H9 (cell line): ENCODE measurements around the gene NLRP9. TPM values are rescaled to one million over a fixed set of nuclear protein-coding genes. Genes with fewer than 3 reads are reported as not detected.

ENCODE experiments used
- DNase-seq: peaks from one replicate; pipeline ENCODE4 v3.0.0-alpha.2; 2017
- H2AFZ ChIP-seq: one replicate; pipeline ENCODE4 v1.6.1; 2013; ENCODE audit warnings: mild to moderate bottlenecking, low read length, control low read depth, moderate library complexity
- H2AK5ac ChIP-seq: 2 replicates; pipeline ENCODE4 v1.6.1; 2013; ENCODE audit warnings: low read length, control low read depth, mixed read lengths; ENCODE audit not compliant: insufficient read length
- H2BK120ac ChIP-seq: one replicate; pipeline ENCODE4 v1.6.1; 2013; ENCODE audit warnings: low read depth, mild to moderate bottlenecking, low read length, control low read depth, inconsistent platforms; ENCODE audit not compliant: poor library complexity, severe bottlenecking
- H2BK12ac ChIP-seq: 2 replicates; pipeline ENCODE4 v1.6.1; 2013; ENCODE audit warnings: low read length, control low read depth, mixed read lengths, low read depth; ENCODE audit not compliant: insufficient read length
- H2BK15ac ChIP-seq: 2 replicates; pipeline ENCODE4 v1.6.1; 2013; ENCODE audit warnings: low read depth, low read length, control low read depth
- H2BK20ac ChIP-seq: one replicate; pipeline ENCODE4 v1.6.1; 2013; ENCODE audit warnings: low read depth, mild to moderate bottlenecking, low read length, control low read depth, inconsistent platforms; ENCODE audit not compliant: poor library complexity, severe bottlenecking
- H2BK5ac ChIP-seq: 2 replicates; pipeline ENCODE4 v1.6.1; 2013; ENCODE audit warnings: low read length, control low read depth, mixed read lengths; ENCODE audit not compliant: insufficient read length
- H3K14ac ChIP-seq: 2 replicates; pipeline ENCODE4 v1.6.1; 2013; ENCODE audit warnings: low read length, control low read depth; ENCODE audit not compliant: insufficient read depth
- H3K18ac ChIP-seq: 2 replicates; pipeline ENCODE4 v1.6.1; 2013; ENCODE audit warnings: low read depth, mild to moderate bottlenecking, mixed read lengths, low read length, control low read depth; ENCODE audit not compliant: insufficient read length
- H3K23ac ChIP-seq: 2 replicates; pipeline ENCODE4 v1.6.1; 2013; ENCODE audit warnings: low read length, control low read depth, mixed read lengths, low read depth; ENCODE audit not compliant: insufficient read length
- H3K23me2 ChIP-seq: 2 replicates; pipeline ENCODE4 v1.6.1; 2013; ENCODE audit warnings: low read depth, mild to moderate bottlenecking, mixed read lengths, low read length, control low read depth; ENCODE audit not compliant: insufficient read length, poor library complexity, severe bottlenecking
- H3K27ac ChIP-seq: 2 replicates; pipeline ENCODE4 v1.5.1; 2013; ENCODE audit warnings: low read length, control low read depth, mixed read lengths, low read depth; ENCODE audit not compliant: insufficient read length
- H3K27me3 ChIP-seq: 2 replicates; pipeline ENCODE4 v1.6.1; 2013; ENCODE audit warnings: low read length, control low read depth, inconsistent platforms; ENCODE audit not compliant: insufficient read depth
- H3K4ac ChIP-seq: 2 replicates; pipeline ENCODE4 v1.6.1; 2013; ENCODE audit warnings: low read depth, mild to moderate bottlenecking, control low read depth, inconsistent platforms, low read length, moderate library complexity
- H3K4me1 ChIP-seq: 2 replicates; pipeline ENCODE4 v1.6.1; 2013; ENCODE audit warnings: low read length, control low read depth, inconsistent platforms; ENCODE audit not compliant: insufficient read depth
- H3K4me2 ChIP-seq: 2 replicates; pipeline ENCODE4 v1.6.1; 2013; ENCODE audit warnings: low read length, control low read depth, mixed read lengths; ENCODE audit not compliant: insufficient read length, insufficient read depth
- H3K56ac ChIP-seq: 2 replicates; pipeline ENCODE4 v1.6.1; 2013; ENCODE audit warnings: low read depth, mild to moderate bottlenecking, mixed read lengths, low read length, control low read depth; ENCODE audit not compliant: insufficient read length
- H3K79me1 ChIP-seq: 2 replicates; pipeline ENCODE4 v1.6.1; 2013; ENCODE audit warnings: low read depth, mild to moderate bottlenecking, moderate library complexity, low read length, control low read depth, inconsistent platforms; ENCODE audit not compliant: insufficient read depth, poor library complexity, severe bottlenecking
- H3K79me2 ChIP-seq: 2 replicates; pipeline ENCODE4 v1.6.1; 2013; ENCODE audit warnings: low read length, control low read depth, inconsistent platforms; ENCODE audit not compliant: insufficient read depth
- H3K9ac ChIP-seq: 2 replicates; pipeline ENCODE4 v1.6.1; 2013; ENCODE audit warnings: low read length, control low read depth, mixed read lengths; ENCODE audit not compliant: insufficient read length; ENCODE audit errors: extremely low read depth
- H3K9me3 ChIP-seq: one replicate; pipeline ENCODE4 v1.6.1; 2013; ENCODE audit warnings: low read depth, low read length, inconsistent platforms; ENCODE audit not compliant: control insufficient read depth
- H3T11ph ChIP-seq: one replicate; pipeline ENCODE4 v1.6.1; 2013; ENCODE audit warnings: mild to moderate bottlenecking, low read length, control low read depth, inconsistent platforms
- H4K20me1 ChIP-seq: one replicate; pipeline ENCODE4 v1.6.1; 2013; ENCODE audit not compliant: control insufficient read depth, insufficient read length, insufficient read depth
- H4K5ac ChIP-seq: 2 replicates; pipeline ENCODE4 v1.6.1; 2013; ENCODE audit warnings: low read depth, mild to moderate bottlenecking, mixed read lengths, low read length, control low read depth; ENCODE audit not compliant: insufficient read length
- H4K8ac ChIP-seq: replicated peaks from 2 replicates; pipeline ENCODE4 v1.6.1; 2013; ENCODE audit warnings: low read length, control low read depth, mixed read lengths, low read depth; ENCODE audit not compliant: insufficient read length
- H4K91ac ChIP-seq: 2 replicates; pipeline ENCODE4 v1.6.1; 2013; ENCODE audit warnings: low read depth, mild to moderate bottlenecking, moderate library complexity, mixed read lengths, low read length, control low read depth; ENCODE audit not compliant: insufficient read length
- H3K27ac Mint-ChIP-seq, 3 experiments: 2 replicates in 2 of 3; 3 replicates in 1 of 3; pipeline ENCODE4 v1.8.0; 2020 to 2021; ENCODE audit warnings: mixed read lengths in 3 of 3, mild to moderate bottlenecking in 1 of 3, moderate library complexity in 1 of 3
- H3K27me3 Mint-ChIP-seq: 2 replicates; pipeline ENCODE4 v1.8.0; 2021; ENCODE audit warnings: low read depth, mild to moderate bottlenecking, moderate library complexity, mixed read lengths
- H3K36me3 Mint-ChIP-seq, 3 experiments: 2 replicates in 2 of 3; 3 replicates in 1 of 3; pipeline ENCODE4 v1.8.0; 2020 to 2021; ENCODE audit warnings: low read depth in 3 of 3, mixed read lengths in 3 of 3; ENCODE audit not compliant: insufficient read depth in 1 of 3
- H3K4me1 Mint-ChIP-seq, 2 experiments: 2 replicates each; pipeline ENCODE4 v1.8.0; 2020; ENCODE audit warnings: mixed read lengths in 2 of 2
- H3K4me3 Mint-ChIP-seq, 2 experiments: 2 replicates in 1 of 2; 3 replicates in 1 of 2; pipeline ENCODE4 v1.8.0; 2020 to 2021; ENCODE audit warnings: mild to moderate bottlenecking in 2 of 2, mixed read lengths in 2 of 2, moderate library complexity in 1 of 2
- H3K9me3 Mint-ChIP-seq, 2 experiments: 2 replicates in 1 of 2; 3 replicates in 1 of 2; pipeline ENCODE4 v1.8.0; 2020; ENCODE audit warnings: mild to moderate bottlenecking in 2 of 2, mixed read lengths in 2 of 2, moderate library complexity in 1 of 2
- WGBS: extraction: QIAGEN DNeasy Blood & Tissue Kit; methylation state at CpG from one replicate; pipeline ENCODE4 v1.1.7; 2013; ENCODE audit warnings: missing lambda C conversion rate, low lambda C conversion rate, mixed read lengths; ENCODE audit not compliant: insufficient read length; ENCODE audit errors: extremely low coverage; 5-methylcytosine and 5-hydroxymethylcytosine counted together
- total RNA-seq: library from RNA; stranded (reverse); gene quantifications from 2 replicates; pipeline ENCODE4 v1.2.1, GENCODE V29; 2021
- TF ChIP-seq, protein P1 (sequence below): fragments of 200-600 bp; sonication (generic); conservative IDR thresholded peaks from 3 replicates; pipeline ENCODE4 v1.8.0; 2021; ENCODE audit warnings: antibody characterized with exemption, mild to moderate bottlenecking

NLRP9 gene
- total RNA-seq, 1 experiment from 2014 or later, result not detected

- H3K14ac ChIP-seq, result no peak overlapping the region
- TF ChIP-seq, protein P1, sequence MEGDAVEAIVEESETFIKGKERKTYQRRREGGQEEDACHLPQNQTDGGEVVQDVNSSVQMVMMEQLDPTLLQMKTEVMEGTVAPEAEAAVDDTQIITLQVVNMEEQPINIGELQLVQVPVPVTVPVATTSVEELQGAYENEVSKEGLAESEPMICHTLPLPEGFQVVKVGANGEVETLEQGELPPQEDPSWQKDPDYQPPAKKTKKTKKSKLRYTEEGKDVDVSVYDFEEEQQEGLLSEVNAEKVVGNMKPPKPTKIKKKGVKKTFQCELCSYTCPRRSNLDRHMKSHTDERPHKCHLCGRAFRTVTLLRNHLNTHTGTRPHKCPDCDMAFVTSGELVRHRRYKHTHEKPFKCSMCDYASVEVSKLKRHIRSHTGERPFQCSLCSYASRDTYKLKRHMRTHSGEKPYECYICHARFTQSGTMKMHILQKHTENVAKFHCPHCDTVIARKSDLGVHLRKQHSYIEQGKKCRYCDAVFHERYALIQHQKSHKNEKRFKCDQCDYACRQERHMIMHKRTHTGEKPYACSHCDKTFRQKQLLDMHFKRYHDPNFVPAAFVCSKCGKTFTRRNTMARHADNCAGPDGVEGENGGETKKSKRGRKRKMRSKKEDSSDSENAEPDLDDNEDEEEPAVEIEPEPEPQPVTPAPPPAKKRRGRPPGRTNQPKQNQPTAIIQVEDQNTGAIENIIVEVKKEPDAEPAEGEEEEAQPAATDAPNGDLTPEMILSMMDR, result no peak
- WGBS, result no CpG with 5 or more reads among the region's 24 CpGs
Observed at GRCh38 chr19:55679343-55680257, 58.6 kb downstream of the NLRP9 start.

More at GRCh38 chr19:55679343-55680257, 58.6 kb downstream of the NLRP9 start:
- H2AK5ac ChIP-seq, result no peak overlapping the region
- Mint-ChIP-seq H3K4me3 (no peak overlapping the region), H3K9me3 (no peaks in the 10 kb centered on the region; a peak in 1 of 5 replicates), H3K36me3 (peaks cover 16 to 48% (median 40%) of the 10 kb centered on the region in 3 experiments; a peak in 6 of 7 replicates), H3K4me1 (peaks cover 12 to 14% of the 10 kb centered on the region in 2 experiments), H3K27me3 (no peaks in the 10 kb centered on the region), H3K27ac (no peak overlapping the region; a peak in 1 of 7 replicates)
- no peak overlapping the region for H3T11ph ChIP-seq
- H3K4ac ChIP-seq, result no peak overlapping the region
- H3K4me1 ChIP-seq, result no peaks in the 10 kb centered on the region
- H4K5ac ChIP-seq, result no peak overlapping the region
- no peak overlapping the region for H2BK12ac ChIP-seq
- H2BK20ac ChIP-seq, result no peak overlapping the region
- no peak for DNase-seq
- no peak overlapping the region for H4K91ac ChIP-seq
- no peak overlapping the region for H3K23ac ChIP-seq
- peaks cover 6% of the 10 kb centered on the region for H3K23me2 ChIP-seq
- no peak overlapping the region for H3K9ac ChIP-seq
- no peak overlapping the region for H3K27ac ChIP-seq
- H2BK15ac ChIP-seq, result no peak overlapping the region
- no peak overlapping the region for H2BK120ac ChIP-seq
- H2BK5ac ChIP-seq, result no peak overlapping the region
- no peaks in the 10 kb centered on the region for H3K9me3 ChIP-seq
- no peak overlapping the region for H3K56ac ChIP-seq
- no peaks in the 10 kb centered on the region for H3K27me3 ChIP-seq
- H4K20me1 ChIP-seq, result no peaks in the 10 kb centered on the region
- no peak overlapping the region for H2AFZ ChIP-seq
- no peak overlapping the region for H3K18ac ChIP-seq
- peaks cover 18% of the 10 kb centered on the region for H3K79me1 ChIP-seq
- H3K4me2 ChIP-seq, result no peak overlapping the region
- H4K8ac ChIP-seq, result no peak overlapping the region
- H3K79me2 ChIP-seq, result peaks cover 18% of the 10 kb centered on the region; the same call in 1 of the 2 replicates
